HepG2 (cell line): Measurements from ENCODE around the gene CADM4. TPM values are rescaled to one million over a fixed set of nuclear protein-coding genes. Genes with fewer than 3 reads are reported as not detected.

ENCODE experiments used
- ATAC-seq: fragments of 200-7000 bp; cut with Tn5 transposase; 3 replicates; pipeline ENCODE4 v1.9.1; 2020; ENCODE audit warnings: mild to moderate bottlenecking, moderate library complexity
- BruUV-seq: library from RNA; stranded (reverse); fragments of 400-500 nt; replicated peaks from 2 replicates; lab custom pipeline; 2021; lab: Mats Ljungman, UMichigan
- CTCF ChIA-PET: fragments of 300-600 bp; formaldehyde crosslinking; extraction: SDS; loops from one replicate; lab custom pipeline; 2021; ENCODE audit warnings: low total read pairs, inconsistent platforms, low intra/inter-chr PET ratio; lab: Yijun Ruan, JAX
- POLR2A ChIA-PET: fragments of 350-600 bp; sonication (Branson Sonifier 250); formaldehyde crosslinking; loops from one replicate; lab custom pipeline; 2020; ENCODE audit warnings: antibody characterized with exemption, inconsistent platforms; lab: Yijun Ruan, JAX
- DNase-seq: peaks from one replicate; pipeline ENCODE4 v3.0.0-alpha.2; 2015; ENCODE audit warnings: low spot score
- FAIRE-seq: peaks from 3 replicates; lab custom pipeline; 2011; peaks lifted over from hg19 to GRCh38; lab: Jason Lieb, UNC
- H2AFZ ChIP-seq: one replicate; pipeline ENCODE4 v1.6.1; 2011; ENCODE audit warnings: low read length, inconsistent platforms
- H3K27ac ChIP-seq: fragments of 300-600 bp; 3 replicates; pipeline ENCODE4 v1.8.0; 2011; ENCODE audit warnings: mixed run types, mild to moderate bottlenecking, mixed read lengths, low read length, inconsistent platforms; ENCODE audit not compliant: insufficient read depth; ENCODE audit errors: extremely low read length
- H3K27me3 ChIP-seq, 2 experiments: fragments of 200-600 bp in 1 of 2; 2 replicates in 1 of 2; 3 replicates in 1 of 2; pipeline versions ENCODE4 v1.6.0 to v1.8.0; 2011; ENCODE audit warnings: low read length in 2 of 2, mild to moderate bottlenecking in 2 of 2, moderate library complexity in 2 of 2, inconsistent platforms in 1 of 2; ENCODE audit not compliant: insufficient read depth in 2 of 2, control insufficient read depth in 1 of 2
- H3K36me3 ChIP-seq, 2 experiments: fragments of 200-600 bp in 1 of 2; replicated peaks in 1 of 2; 2 replicates in 1 of 2; 3 replicates in 1 of 2; pipeline versions ENCODE4 v1.5.1 to v1.8.0; 2011; ENCODE audit warnings: low read length in 2 of 2, inconsistent platforms in 1 of 2; ENCODE audit not compliant: insufficient read depth in 2 of 2, control insufficient read depth in 1 of 2
- H3K4me1 ChIP-seq: 2 replicates; pipeline ENCODE4 v1.5.1; 2012; ENCODE audit warnings: low read length, inconsistent platforms; ENCODE audit not compliant: insufficient read depth
- H3K4me2 ChIP-seq: 2 replicates; pipeline ENCODE4 v1.6.0; 2011; ENCODE audit warnings: low read depth, low read length, inconsistent platforms
- H3K4me3 ChIP-seq, 3 experiments: fragments of 200-600 bp in 1 of 3; sonication (generic), shearing (Covaris generic) in 1 of 3; replicated peaks in 1 of 3; 2 replicates each; pipeline ENCODE4 v1.5.1; 2011 to 2016; ENCODE audit warnings: low read length in 3 of 3, inconsistent platforms in 2 of 3, low read depth in 2 of 3, mild to moderate bottlenecking in 2 of 3, control low read depth in 1 of 3, mixed read lengths in 1 of 3; ENCODE audit not compliant: insufficient read depth in 1 of 3
- H3K79me2 ChIP-seq: one replicate; pipeline ENCODE4 v1.6.1; 2011; ENCODE audit warnings: low read length, inconsistent platforms; ENCODE audit not compliant: insufficient read depth
- H3K9ac ChIP-seq: 2 replicates; pipeline ENCODE4 v1.6.0; 2011; ENCODE audit warnings: mild to moderate bottlenecking, low read depth, low read length, inconsistent platforms; ENCODE audit not compliant: insufficient read depth
- H3K9me3 ChIP-seq: 2 replicates; pipeline ENCODE4 v1.5.1; 2012; ENCODE audit warnings: mild to moderate bottlenecking, low read length
- H4K20me1 ChIP-seq: 2 replicates; pipeline ENCODE4 v1.6.0; 2011; ENCODE audit warnings: inconsistent platforms, mild to moderate bottlenecking, low read length, moderate library complexity; ENCODE audit not compliant: insufficient read depth
- BCLAF1 ChIP-seq: fragments of 450-650 bp; IDR thresholded peaks from 2 replicates; pipeline ENCODE4 v1.6.1; 2017; ENCODE audit warnings: mild to moderate bottlenecking
- CAMTA2 ChIP-seq: sonication (generic); formaldehyde crosslinking; IDR thresholded peaks from 2 replicates; pipeline ENCODE4 v1.4.0; 2020; ENCODE audit warnings: mild to moderate bottlenecking, missing genetic modification reagents, borderline replicate concordance
- GLMP ChIP-seq: sonication (generic); formaldehyde crosslinking; IDR thresholded peaks from 2 replicates; pipeline ENCODE4 v1.9.0; 2021; ENCODE audit warnings: missing genetic modification reagents, mild to moderate bottlenecking, borderline replicate concordance
- HMGXB4 ChIP-seq, 2 experiments: sonication (generic) in 1 of 2; formaldehyde crosslinking in 1 of 2; IDR thresholded peaks; 2 replicates each; pipeline versions ENCODE4 v1.4.0 to v1.6.1; 2018 to 2020; ENCODE audit warnings: missing genetic modification reagents in 2 of 2, borderline replicate concordance in 1 of 2, low read depth in 1 of 2, mild to moderate bottlenecking in 1 of 2, missing biosample characterization in 1 of 2
- MAF1 ChIP-seq: sonication (generic); formaldehyde crosslinking; IDR thresholded peaks from 2 replicates; pipeline ENCODE4 v1.5.0; 2020; ENCODE audit warnings: missing genetic modification reagents, borderline replicate concordance
- SCMH1 ChIP-seq: sonication (generic); formaldehyde crosslinking; IDR thresholded peaks from 2 replicates; pipeline ENCODE4 v1.9.0; 2021; ENCODE audit warnings: missing genetic modification reagents, mild to moderate bottlenecking, borderline replicate concordance
- SIX1 ChIP-seq: sonication (generic); formaldehyde crosslinking; IDR thresholded peaks from 2 replicates; pipeline ENCODE4 v1.4.0; 2020; ENCODE audit warnings: missing genetic modification reagents, borderline replicate concordance
- TCF7L2 ChIP-seq: IDR thresholded peaks from 2 replicates; pipeline ENCODE4 v1.6.1; 2011; ENCODE audit warnings: mild to moderate bottlenecking, low read depth, low read length, moderate library complexity
- TFE3 ChIP-seq: IDR thresholded peaks from 2 replicates; pipeline ENCODE4 v1.6.1; 2016
- ZFP62 ChIP-seq: sonication (generic); formaldehyde crosslinking; IDR thresholded peaks from 2 replicates; pipeline ENCODE4 v1.4.0; 2020; ENCODE audit warnings: missing genetic modification reagents
- ZNF775 ChIP-seq: sonication (generic); formaldehyde crosslinking; IDR thresholded peaks from 2 replicates; pipeline ENCODE4 v1.4.0; 2020; ENCODE audit warnings: missing genetic modification reagents, mild to moderate bottlenecking, moderate library complexity, borderline replicate concordance
- ZNF883 ChIP-seq: sonication (generic); formaldehyde crosslinking; IDR thresholded peaks from 2 replicates; pipeline ENCODE4 v1.5.1; 2020; ENCODE audit warnings: mild to moderate bottlenecking, missing genetic modification reagents; ENCODE audit errors: not compliant biosample characterization
- WGBS: methylation state at CpG from one replicate; pipeline ENCODE4 v1.1.6; 2017; ENCODE audit warnings: low lambda C conversion rate; 5-methylcytosine and 5-hydroxymethylcytosine counted together
- in situ Hi-C: cut with HindIII; loops from 2 replicates; pipeline ENCODE4 v1.10.0; 2017; ENCODE audit warnings: low pct_unique_long_range_greater_than_20kb; ENCODE audit not compliant: extremely low pct_ligation_motif_present
- intact Hi-C: fragments of 100-400 bp; cut with micrococcal nuclease; formaldehyde crosslinking; loops from one replicate; pipeline ENCODE4 v1.10.0; 2022; ENCODE audit not compliant: unreplicated experiment
- polyA plus RNA-seq, 8 experiments: library from polyadenylated mRNA; depleted of rRNA in 3 of 8; stranded (reverse) in 7 of 8; unstranded in 1 of 8; fragments of >200 nt; fragmentation: Illumina TruSeq in 4 of 8; extraction: Trizol in 4 of 8; gene quantifications; 2 replicates each; pipeline versions ENCODE4 v1.2.1 to v1.2.3, GENCODE V29; 2011 to 2016; ENCODE audit warnings: low read depth in 4 of 8, missing spikeins in 1 of 8, mixed read lengths in 1 of 8; ENCODE audit not compliant: insufficient read depth in 1 of 8
- total RNA-seq, 5 experiments: library from RNA; depleted of rRNA; stranded (reverse); fragments of >200 nt; fragmentation: Illumina TruSeq; extraction: Trizol; gene quantifications; 2 replicates each; pipeline ENCODE4 v1.2.3, GENCODE V29; 2016; ENCODE audit warnings: low read depth in 1 of 5

CADM4 gene
- total and polyA plus RNA-seq, 2 of the 13 experiments (the other 11 are each of a cell fraction or from before 2014, with no cell fraction given) = 8.5 to 16.0 TPM

- TF ChIP-seq TFE3 (CRISPR knock-in tag) (no peak), SIX1 (CRISPR knock-in tag) (no peak), TCF7L2 (no peak), HMGXB4 (CRISPR knock-in tag; IDR thresholded peaks at IDR 0.05; ENCODE audit: borderline replicate concordance in 1 of 2, low read depth in 1 of 2) (no peak), ZNF775 (CRISPR knock-in tag) (no peak)
Observed at GRCh38 chr19:43626838-43627237, 12.8 kb downstream of the CADM4 start (continued).

- in situ Hi-C loops = no loop called here
- ATAC-seq (no peak), FAIRE-seq (no peak), DNase-seq (no peak)
- ChIA-PET POLR2A (no interaction called here), CTCF (no interaction called here)
- 0 out of 2 replicates have a peak, but pooled peaks cover under 1% of the 10 kb centered on the region for H3K4me1 ChIP-seq
- BruUV-seq = no TSS peak
- peaks cover 0 to 2% of the 10 kb centered on the region in 2 experiments; a peak in 1 of 5 replicates for H3K36me3 ChIP-seq
- H3K27me3 ChIP-seq = no peaks in the 10 kb centered on the region
- H3K4me3 ChIP-seq = no peak overlapping the region
- H4K20me1 ChIP-seq = no peaks in the 10 kb centered on the region
- intact Hi-C loops = no loop called here
- no peak overlapping the region for H3K4me2 ChIP-seq
- no peak overlapping the region for H3K27ac ChIP-seq
- H3K79me2 ChIP-seq = no peaks in the 10 kb centered on the region
- no peak overlapping the region for H2AFZ ChIP-seq
- H3K9me3 ChIP-seq = no peaks in the 10 kb centered on the region
- WGBS = 93% methylated on average over 23 of the region's 32 CpGs
- no peak overlapping the region for H3K9ac ChIP-seq
- no peak for TF ChIP-seq SCMH1 (CRISPR knock-in tag)
- no peak for TF ChIP-seq ZNF883 (CRISPR knock-in tag)
- TF ChIP-seq BCLAF1 = no peak
- no peak for TF ChIP-seq GLMP
- TF ChIP-seq CAMTA2 = no peak
- TF ChIP-seq ZFP62 (CRISPR knock-in tag) = no peak
- no peak for TF ChIP-seq MAF1 (CRISPR knock-in tag)
Observed at GRCh38 chr19:43625918-43626579, 13.6 kb downstream of the CADM4 start.
